OCI-LY7 (cell line): ENCODE results near the gene FBLN2.

Experiments used
- CTCF ChIP-seq: fragments of 200-600 bp; sonication (generic); conservative IDR thresholded peaks from 2 replicates; pipeline ENCODE4 v1.5.1; 2014; ENCODE audit warnings: mild to moderate bottlenecking, antibody characterized with exemption, low read length, moderate library complexity, mixed read lengths
- EZH2phosphoT487 ChIP-seq: fragments of 200-600 bp; sonication (generic); IDR thresholded peaks from 2 replicates; pipeline ENCODE4 v1.6.1; 2018; ENCODE audit warnings: low read depth, borderline replicate concordance, mild to moderate bottlenecking, mixed run types, antibody characterized with exemption, low read length, moderate library complexity, mixed read lengths

DNA sequence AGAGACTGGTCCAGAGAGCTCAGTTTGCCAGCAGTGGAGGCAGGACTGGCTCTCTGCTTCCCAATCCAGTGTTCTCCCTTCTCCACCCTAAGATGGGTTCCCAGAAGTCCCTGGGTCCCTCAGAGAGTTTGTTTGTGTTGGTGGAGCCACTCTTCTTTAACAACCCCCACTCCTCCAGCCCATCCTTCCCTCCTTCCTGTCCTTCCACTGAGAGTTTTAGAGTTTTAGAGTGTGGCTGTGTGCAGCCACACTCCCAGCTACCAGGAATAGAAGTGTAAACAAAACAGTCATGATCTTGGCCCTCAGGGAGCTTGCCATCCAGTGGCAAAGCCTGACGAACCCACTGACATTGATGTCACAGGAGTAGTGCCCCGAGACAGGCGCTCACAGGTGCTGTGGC is 12.5 kb upstream of the FBLN2 start:
- TF ChIP-seq CTCF = no peak
- TF ChIP-seq EZH2phosphoT487 = no peak
